K562 (cell line): ENCODE data around the gene YBEY. TPM values are rescaled to one million over a fixed set of nuclear protein-coding genes. Genes with fewer than 3 reads are reported as not detected.

ENCODE experiments used
- CEBPZ ChIP-seq: fragments of 150-350 bp; IDR thresholded peaks from 2 replicates; pipeline ENCODE4 v1.6.1; 2014; ENCODE audit warnings: low read depth, mild to moderate bottlenecking, low read length, borderline replicate concordance
- FOXK1 ChIP-seq: sonication (generic); formaldehyde crosslinking; IDR thresholded peaks from 2 replicates; pipeline ENCODE4 v1.8.0; 2022; ENCODE audit warnings: missing genetic modification reagents, mild to moderate bottlenecking, borderline replicate concordance
- HNRNPH1 ChIP-seq: fragments of 200-400 bp; formaldehyde crosslinking; optimal IDR thresholded peaks from 2 replicates; pipeline ENCODE3; 2017; ENCODE audit warnings: low read depth, mild to moderate bottlenecking, low read length, moderate library complexity
- NFATC3 ChIP-seq: fragments of 450-650 bp; IDR thresholded peaks from 2 replicates; pipeline ENCODE4 v1.6.1; 2017; ENCODE audit warnings: mild to moderate bottlenecking
- POLR2G ChIP-seq: fragments of 200-400 bp; formaldehyde crosslinking; IDR thresholded peaks from 2 replicates; pipeline ENCODE4 v1.6.1; 2017; ENCODE audit warnings: low read depth, mild to moderate bottlenecking, antibody characterized with exemption, low read length, moderate library complexity
- RBFOX2 ChIP-seq: fragments of 200-400 bp; formaldehyde crosslinking; IDR thresholded peaks from 2 replicates; pipeline ENCODE4 v1.6.1; 2017; ENCODE audit warnings: low read depth, mild to moderate bottlenecking, low read length, moderate library complexity
- U2AF1 ChIP-seq: fragments of 200-400 bp; formaldehyde crosslinking; optimal IDR thresholded peaks from 2 replicates; pipeline ENCODE3; 2017; ENCODE audit warnings: mild to moderate bottlenecking, low read depth, low read length, moderate library complexity
- polyA plus RNA-seq, 8 experiments: library from polyadenylated mRNA; depleted of rRNA in 4 of 8; stranded (reverse) in 5 of 8; unstranded in 3 of 8; fragments of >200 nt; fragmentation: Nextera tagmentation in 2 of 8; fragmentation: Illumina TruSeq in 1 of 8; extraction: Ambion mirVana in 2 of 8; extraction: Trizol in 1 of 8; gene quantifications; 2 replicates each; pipeline versions ENCODE4 v1.2.1 to v1.2.3, GENCODE V29; 2011 to 2014; ENCODE audit warnings: inconsistent platforms in 1 of 8, missing spikeins in 1 of 8
- total RNA-seq, 7 experiments: library from RNA; depleted of rRNA in 6 of 7; stranded (reverse); fragments of >200 nt in 6 of 7; fragmentation: Illumina TruSeq in 2 of 7; extraction: Trizol in 2 of 7; gene quantifications; 2 replicates each; pipeline versions ENCODE4 v1.2.1 to v1.2.3, GENCODE V29; 2011 to 2021; ENCODE audit warnings: low replicate concordance in 1 of 7

YBEY gene
- total and polyA plus RNA-seq, 9 of the 15 experiments (the other 6 are each of a cell fraction or from before 2014, with no cell fraction given), result 6.4 to 28.0 (median 12.4) TPM

- TF ChIP-seq CEBPZ (no peak), RBFOX2 (peak; percentile 56), POLR2G (peak; percentile 63), FOXK1 (CRISPR knock-in tag) (no peak), NFATC3 (no peak), HNRNPH1 (no peak), U2AF1 (no peak)
Measured at GRCh38 chr21:46244602-46245001, 41.5 kb upstream of the YBEY start (continued).
